LoVo (cell line): ENCODE data around the gene HK1.
A peak's percentile ranks its signal among the peaks of the same experiment; 100 is the strongest.

ENCODE experiments used
- DNase-seq: peaks from one replicate; pipeline ENCODE4 v3.0.0-alpha.2; 2016; ENCODE audit warnings: low spot score

HK1 gene

GRCh38 chr10:69377191-69377590, 98.9 kb downstream of the HK1 start:
- DNase-seq = no peak

- DNase-seq = no peak
Observed at GRCh38 chr10:69377933-69378332, 99.6 kb downstream of the HK1 start.

- no peak for DNase-seq
Observed at GRCh38 chr10:69379800-69380199, 101.5 kb downstream of the HK1 start.

GRCh38 chr10:69382382-69383117, 104.3 kb downstream of the HK1 start:
- no peak for DNase-seq

- DNase-seq = no peak
Observed at GRCh38 chr10:69383558-69383957, 105.3 kb downstream of the HK1 start.

GRCh38 chr10:69384320-69384719, 106.0 kb downstream of the HK1 start:
- no peak for DNase-seq

- no peak for DNase-seq
Observed at GRCh38 chr10:69385454-69386350, 107.4 kb downstream of the HK1 start.

- DNase-seq = no peak
Observed at GRCh38 chr10:69387500-69387899, 109.2 kb downstream of the HK1 start.

- no peak for DNase-seq
Observed at GRCh38 chr10:69388488-69388887, 110.2 kb downstream of the HK1 start.

GRCh38 chr10:69389827-69390490, 111.7 kb downstream of the HK1 start:
- no peak for DNase-seq

GRCh38 chr10:69391158-69391557, 112.9 kb downstream of the HK1 start:
- DNase-seq = no peak

- DNase-seq = peak; percentile 78
Observed at GRCh38 chr10:69392481-69393000, 114.2 kb downstream of the HK1 start.

GRCh38 chr10:69394020-69394419, 115.7 kb downstream of the HK1 start:
- DNase-seq = no peak

- DNase-seq = no peak
Observed at GRCh38 chr10:69397972-69398371, 119.7 kb downstream of the HK1 start.

- no peak for DNase-seq
Observed at GRCh38 chr10:69398466-69398865, 120.2 kb downstream of the HK1 start.

- no peak for DNase-seq
Observed at GRCh38 chr10:69400936-69401335, 122.6 kb downstream of the HK1 start.

- DNase-seq = no peak
Observed at GRCh38 chr10:69401416-69401815, 123.1 kb downstream of the HK1 start.

GRCh38 chr10:69402386-69402785, 124.1 kb downstream of the HK1 start:
- DNase-seq = no peak

GRCh38 chr10:69403066-69403465, 124.8 kb downstream of the HK1 start:
- no peak for DNase-seq

- no peak for DNase-seq
Observed at GRCh38 chr10:69403519-69403918, 125.2 kb downstream of the HK1 start.

GRCh38 chr10:69404786-69405185, 126.5 kb downstream of the HK1 start:
- DNase-seq = no peak

GRCh38 chr10:69405221-69405620, 126.9 kb downstream of the HK1 start:
- no peak for DNase-seq
